Vagina (tissue), 2 donors: Measurements from ENCODE around the gene KRT39. TPM values are rescaled to one million over a fixed set of nuclear protein-coding genes. Genes with fewer than 3 reads are reported as not detected.

Experiments used
- DNase-seq, 2 donors: peaks; one replicate each; pipeline ENCODE4 v3.0.0-alpha.2; 2017; ENCODE audit errors: extremely low spot score in 2 of 2
- H3K27ac ChIP-seq: fragments of 200-600 bp; sonication (generic); one replicate; pipeline ENCODE4 v1.5.1; 2019
- H3K27me3 ChIP-seq: fragments of 200-600 bp; sonication (generic); one replicate; pipeline ENCODE4 v1.5.1; 2019
- H3K36me3 ChIP-seq, 2 donors: fragments of 200-600 bp; sonication (generic); one replicate each; pipeline ENCODE4 v1.5.1; 2017 to 2019
- H3K4me1 ChIP-seq: fragments of 200-600 bp; sonication (generic); one replicate; pipeline ENCODE4 v1.5.1; 2019
- H3K4me3 ChIP-seq, 2 donors: fragments of 200-600 bp; sonication (generic); 1 replicate in 1 of 2; 2 replicates in 1 of 2; pipeline ENCODE4 v1.5.1; 2016 to 2019
- H3K9me3 ChIP-seq: fragments of 200-600 bp; sonication (generic); one replicate; pipeline ENCODE4 v1.5.1; 2019
- POLR2A ChIP-seq, 2 donors: fragments of 450-650 bp; IDR thresholded peaks; one replicate each; pipeline ENCODE4 v1.6.1; 2017; ENCODE audit warnings: antibody characterized with exemption in 2 of 2, mild to moderate bottlenecking in 2 of 2, moderate library complexity in 2 of 2
- POLR2AphosphoS5 ChIP-seq, 2 donors: sonication (generic); formaldehyde crosslinking; IDR thresholded peaks; one replicate each; pipeline ENCODE4 v1.9.0; 2017; ENCODE audit warnings: antibody characterized with exemption in 2 of 2, mild to moderate bottlenecking in 2 of 2, low read depth in 1 of 2; ENCODE audit not compliant: insufficient read depth in 1 of 2
- intact Hi-C: fragments of 100-400 bp; cut with DNase I; formaldehyde crosslinking; loops from one replicate; pipeline ENCODE4 v1.15.1; 2023
- total RNA-seq: library from RNA; depleted of rRNA; stranded (reverse); fragments of >200 nt; gene quantifications from one replicate; pipeline ENCODE4 v1.2.3, GENCODE V29; 2016
- TF ChIP-seq, protein P1 (sequence below), 3 experiments: fragments of 450-650 bp in 2 of 3; fragments of 200-600 bp in 1 of 3; sonication (generic) in 1 of 3; IDR thresholded peaks; one replicate each; pipeline ENCODE4 v1.5.1; 2017 to 2019; ENCODE audit warnings: antibody characterized with exemption in 3 of 3, mild to moderate bottlenecking in 2 of 3, moderate library complexity in 2 of 3

Gene KRT39
- total RNA-seq, 1 donor from 2014 or later, result not detected

- Histone ChIP-seq H3K4me1 (no peaks in the 10 kb centered on the region), H3K4me3 (no peak overlapping the region), H3K27ac (no peak overlapping the region), H3K27me3 (no peaks in the 10 kb centered on the region), H3K9me3 (no peaks in the 10 kb centered on the region), H3K36me3 (no peaks in the 10 kb centered on the region)
- intact Hi-C loops, result no loop called here
- no peak for DNase-seq
- TF ChIP-seq POLR2AphosphoS5 (IDR thresholded peaks at IDR 0.05; ENCODE audit: insufficient read depth in 1 of 2, low read depth in 1 of 2) (no peak), POLR2A (IDR thresholded peaks at IDR 0.05) (no peak)
- TF ChIP-seq, protein P1, sequence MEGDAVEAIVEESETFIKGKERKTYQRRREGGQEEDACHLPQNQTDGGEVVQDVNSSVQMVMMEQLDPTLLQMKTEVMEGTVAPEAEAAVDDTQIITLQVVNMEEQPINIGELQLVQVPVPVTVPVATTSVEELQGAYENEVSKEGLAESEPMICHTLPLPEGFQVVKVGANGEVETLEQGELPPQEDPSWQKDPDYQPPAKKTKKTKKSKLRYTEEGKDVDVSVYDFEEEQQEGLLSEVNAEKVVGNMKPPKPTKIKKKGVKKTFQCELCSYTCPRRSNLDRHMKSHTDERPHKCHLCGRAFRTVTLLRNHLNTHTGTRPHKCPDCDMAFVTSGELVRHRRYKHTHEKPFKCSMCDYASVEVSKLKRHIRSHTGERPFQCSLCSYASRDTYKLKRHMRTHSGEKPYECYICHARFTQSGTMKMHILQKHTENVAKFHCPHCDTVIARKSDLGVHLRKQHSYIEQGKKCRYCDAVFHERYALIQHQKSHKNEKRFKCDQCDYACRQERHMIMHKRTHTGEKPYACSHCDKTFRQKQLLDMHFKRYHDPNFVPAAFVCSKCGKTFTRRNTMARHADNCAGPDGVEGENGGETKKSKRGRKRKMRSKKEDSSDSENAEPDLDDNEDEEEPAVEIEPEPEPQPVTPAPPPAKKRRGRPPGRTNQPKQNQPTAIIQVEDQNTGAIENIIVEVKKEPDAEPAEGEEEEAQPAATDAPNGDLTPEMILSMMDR (IDR thresholded peaks at IDR 0.05), result no peak
Observed at GRCh38 chr17:40996829-40997228, 30.1 kb upstream of the KRT39 start.

- Histone ChIP-seq H3K4me3 (no peak overlapping the region), H3K27ac (no peak overlapping the region), H3K36me3 (no peaks in the 10 kb centered on the region), H3K4me1 (no peaks in the 10 kb centered on the region), H3K9me3 (no peaks in the 10 kb centered on the region), H3K27me3 (no peaks in the 10 kb centered on the region)
- TF ChIP-seq, protein P1 (IDR thresholded peaks at IDR 0.05), result no peak
- DNase-seq, result no peak
- intact Hi-C loops, result no loop called here
Observed at GRCh38 chr17:40995116-40995515, 28.4 kb upstream of the KRT39 start.

- Histone ChIP-seq H3K4me3 (no peak within 1 kb of the TSS), H3K36me3 (no peaks in the 10 kb centered on the region), H3K9me3 (no peaks in the 10 kb centered on the region), H3K27ac (no peak within 1 kb of the TSS), H3K4me1 (no peaks in the 10 kb centered on the region), H3K27me3 (no peaks in the 10 kb centered on the region)
- intact Hi-C loops, result no loop called here
- TF ChIP-seq POLR2AphosphoS5 (IDR thresholded peaks at IDR 0.05; ENCODE audit: insufficient read depth in 1 of 2, low read depth in 1 of 2) (no peak), POLR2A (IDR thresholded peaks at IDR 0.05) (no peak)
- TF ChIP-seq, protein P1 (IDR thresholded peaks at IDR 0.05), result no peak
- DNase-seq, result no peak
Observed at GRCh38 chr17:40993839-40994238, 27.1 kb upstream of the KRT39 start, which contains the start of gene KRTAP3-3. TSS of gene KRTAP3-3 (minus strand) at chr17:40994164. CDS start at chr17:40994097, 67 bp downstream.

- H3K36me3 ChIP-seq, result no peaks in the 10 kb centered on the region
- no peak overlapping the region for H3K27ac ChIP-seq
- no peaks in the 10 kb centered on the region for H3K9me3 ChIP-seq
- TF ChIP-seq, protein P1 (IDR thresholded peaks at IDR 0.05), result no peak
- no peak for TF ChIP-seq POLR2AphosphoS5 (IDR thresholded peaks at IDR 0.05; ENCODE audit: insufficient read depth in 1 of 2, low read depth in 1 of 2)
- TF ChIP-seq POLR2A (IDR thresholded peaks at IDR 0.05), result no peak
- intact Hi-C loops, result no loop called here
- no peaks in the 10 kb centered on the region for H3K4me1 ChIP-seq
- H3K4me3 ChIP-seq, result no peak overlapping the region
- DNase-seq, result no peak
- no peaks in the 10 kb centered on the region for H3K27me3 ChIP-seq
Observed at GRCh38 chr17:40993084-40993483, 26.3 kb upstream of the KRT39 start.

DNA sequence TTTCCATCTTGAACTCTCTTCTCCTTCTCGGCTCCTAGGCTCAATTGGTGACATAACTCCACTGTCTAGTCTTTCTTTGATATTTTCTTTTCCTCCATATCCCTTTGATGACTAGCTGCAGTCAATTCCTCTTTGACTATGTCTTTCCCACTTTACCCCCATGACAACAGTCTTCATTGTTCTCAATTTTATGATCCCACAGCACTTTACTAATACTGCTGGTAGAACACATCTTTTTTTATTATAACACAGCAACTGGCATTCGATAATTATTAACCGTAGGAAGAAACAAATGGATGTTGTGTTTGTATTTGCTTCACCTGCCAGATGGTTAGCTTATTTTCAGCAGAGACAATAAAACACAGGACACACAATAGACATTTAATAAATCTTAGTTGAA is 25.9 kb upstream of the KRT39 start:
- DNase-seq, result no peak
- Histone ChIP-seq H3K27ac (no peak overlapping the region), H3K9me3 (no peaks in the 10 kb centered on the region), H3K36me3 (no peaks in the 10 kb centered on the region), H3K27me3 (no peaks in the 10 kb centered on the region), H3K4me1 (no peaks in the 10 kb centered on the region), H3K4me3 (no peak overlapping the region)
- no peak for TF ChIP-seq POLR2A (IDR thresholded peaks at IDR 0.05)
- TF ChIP-seq, protein P1 (IDR thresholded peaks at IDR 0.05), result no peak
- TF ChIP-seq POLR2AphosphoS5 (IDR thresholded peaks at IDR 0.05; ENCODE audit: insufficient read depth in 1 of 2, low read depth in 1 of 2), result no peak
- intact Hi-C loops, result no loop called here
